ENCODE measurements around the gene CALD1.
"Not testable (repeated sequence)": the region's sequence is repeated elsewhere in the genome, so short reads cannot be mapped to it uniquely, and the experiment has no call there.

CALD1 gene

DNA sequence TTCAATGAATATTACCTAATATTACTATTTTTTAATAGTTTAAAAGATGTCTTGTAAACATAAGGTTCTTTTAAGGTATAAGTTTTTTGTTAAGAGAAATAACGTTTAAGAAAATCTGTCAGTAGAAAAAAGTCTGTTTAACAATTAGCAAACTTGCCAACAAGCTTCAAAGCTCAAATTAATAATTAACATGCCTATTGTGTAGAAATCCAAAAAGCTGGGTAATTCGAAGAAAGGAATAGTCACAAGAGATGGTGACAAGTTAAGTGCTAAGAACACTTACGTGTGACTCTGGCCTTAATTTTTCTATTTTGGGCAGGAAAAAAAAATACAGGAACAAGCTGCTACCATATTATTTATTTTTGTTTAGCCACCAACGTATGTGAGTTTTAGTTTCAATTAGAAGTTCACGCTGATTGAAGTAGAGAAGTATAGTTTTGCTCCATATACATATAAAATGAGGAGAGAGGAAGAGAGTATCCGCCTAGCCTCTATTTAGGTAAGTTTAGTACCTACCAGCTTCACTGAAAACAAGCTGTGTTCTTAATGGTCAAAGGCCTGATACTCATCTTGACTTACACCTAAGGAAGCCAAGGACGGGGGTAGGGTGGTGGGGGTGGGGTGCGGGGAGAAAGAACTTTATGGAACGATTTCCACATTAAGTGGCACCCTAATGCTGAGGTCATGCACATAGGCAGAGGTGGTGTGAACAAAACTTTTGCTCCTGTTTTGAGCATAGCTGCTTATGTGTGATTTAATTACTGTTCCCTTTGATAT lies 163.4 kb downstream of the CALD1 start:
- H3K4me3 ChIP-seq (ENCODE audit: low read depth, low read length): no peak overlapping the region

DNA sequence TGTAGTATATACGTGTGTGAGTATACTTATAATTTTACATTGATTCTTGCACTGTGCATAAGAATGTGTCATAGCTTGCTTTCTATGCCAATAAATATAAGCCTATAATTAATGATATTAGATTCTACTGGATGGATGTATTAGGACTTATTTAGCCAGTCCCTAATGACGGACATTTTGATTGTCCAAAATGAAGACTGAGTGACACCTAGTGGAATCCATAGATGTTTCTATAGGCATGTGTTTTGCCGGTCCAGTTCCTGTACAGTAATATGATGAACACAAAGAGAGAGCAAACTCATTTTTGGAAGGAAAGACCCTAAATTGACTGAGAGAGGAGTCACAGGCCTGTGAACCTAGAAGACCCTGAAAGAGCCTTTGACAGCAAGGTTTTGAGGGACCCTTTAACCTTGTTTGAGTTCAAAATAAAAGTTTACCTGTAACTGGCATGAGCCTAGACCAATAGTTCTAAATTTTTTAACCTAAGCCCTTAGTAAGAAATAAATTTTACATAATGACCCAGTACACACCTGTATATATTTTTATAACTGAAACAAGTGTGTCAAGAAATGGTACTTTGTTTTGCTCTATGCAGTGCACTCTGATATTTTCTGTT lies 164.5 kb downstream of the CALD1 start:
- H3K4me3 ChIP-seq (ENCODE audit: low read depth, low read length): no peak overlapping the region

DNA sequence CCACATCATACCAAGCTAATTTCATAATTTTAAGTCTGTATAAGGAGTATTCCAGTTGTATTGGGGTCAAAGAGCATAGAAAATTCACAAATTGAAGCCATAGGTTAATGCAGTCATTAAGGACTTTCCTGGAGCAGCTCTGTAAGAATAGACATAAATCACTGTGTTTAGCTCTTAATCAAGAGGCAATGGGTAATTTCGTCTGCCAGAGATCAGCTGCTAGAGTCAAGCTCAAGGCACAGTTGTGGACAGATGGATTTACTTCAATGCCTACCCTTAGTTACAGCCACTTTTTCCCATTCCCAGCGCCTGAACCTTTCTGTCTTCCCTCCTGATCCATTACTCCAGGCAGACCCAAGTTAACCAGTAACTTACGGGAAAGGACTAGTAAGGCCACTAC lies 166.3 kb downstream of the CALD1 start:
- H3K4me3 ChIP-seq (ENCODE audit: low read depth, low read length): no peak overlapping the region

DNA sequence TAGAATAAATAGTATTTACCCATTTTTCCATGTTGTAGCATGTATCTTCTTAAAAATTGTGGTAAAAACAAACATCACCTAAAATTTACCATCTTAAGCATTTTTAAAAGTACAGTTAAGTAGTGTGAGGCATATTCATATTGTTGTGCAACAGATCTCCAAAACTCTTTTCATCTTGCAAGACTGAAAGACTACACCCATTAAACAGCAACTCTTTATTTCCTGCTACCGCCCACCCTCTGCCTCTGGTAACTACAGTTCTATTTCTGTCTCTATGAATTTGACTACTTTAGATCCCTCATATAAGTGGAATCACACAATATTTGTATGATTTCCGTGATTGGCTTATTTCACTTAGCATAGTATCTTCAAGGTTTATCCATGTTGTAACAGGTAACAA lies 166.8 kb downstream of the CALD1 start:
- H3K4me3 ChIP-seq (ENCODE audit: low read depth, low read length): no peak overlapping the region

- H3K4me3 ChIP-seq (ENCODE audit: low read depth, low read length): no peak overlapping the region
Observed at GRCh38 chr7:134947329-134947728, 167.9 kb downstream of the CALD1 start.

GRCh38 chr7:134947831-134948230 lies 168.4 kb downstream of the CALD1 start:
- no peak overlapping the region for H3K4me3 ChIP-seq (ENCODE audit: low read depth, low read length)

DNA sequence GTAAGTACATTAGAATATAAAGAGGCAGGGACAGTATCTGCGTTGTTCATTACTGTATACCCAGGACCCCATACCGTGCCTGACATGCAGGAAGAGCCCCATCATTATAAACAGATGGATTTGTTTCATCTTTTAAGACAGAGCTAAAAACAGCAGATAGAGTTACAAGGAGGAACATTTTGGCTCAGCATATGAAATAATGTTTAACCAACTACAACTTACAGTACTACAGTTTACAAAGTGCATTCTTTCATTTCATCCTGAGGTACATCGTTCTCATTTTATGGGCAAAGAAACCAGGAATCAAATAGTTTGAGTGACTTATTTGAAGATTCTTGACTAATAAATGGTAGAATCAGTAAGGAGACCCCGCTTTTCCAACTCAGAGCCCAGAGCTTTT lies 168.8 kb downstream of the CALD1 start:
- H3K4me3 ChIP-seq (ENCODE audit: low read depth, low read length): no peak overlapping the region

DNA sequence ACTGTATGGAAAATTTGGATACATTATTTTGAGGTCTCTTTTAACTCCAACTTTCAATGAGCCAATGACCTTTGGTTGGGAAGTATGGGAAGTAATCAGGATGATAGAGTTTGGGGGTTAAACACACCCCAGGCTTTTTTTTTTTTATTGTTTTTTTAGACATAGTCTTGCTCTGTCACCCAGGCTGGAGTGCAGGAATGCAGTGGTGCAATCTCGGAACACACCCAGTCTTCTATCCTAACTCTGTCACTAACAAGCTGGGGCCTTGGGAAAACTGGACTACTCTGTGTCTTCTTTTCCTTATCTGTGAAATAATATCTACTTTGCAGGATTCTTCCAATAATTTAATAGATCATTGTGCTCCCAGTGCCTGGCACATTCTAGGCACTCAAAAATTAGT lies 169.3 kb downstream of the CALD1 start:
- H3K4me3 ChIP-seq (ENCODE audit: low read depth, low read length): no peak overlapping the region

DNA sequence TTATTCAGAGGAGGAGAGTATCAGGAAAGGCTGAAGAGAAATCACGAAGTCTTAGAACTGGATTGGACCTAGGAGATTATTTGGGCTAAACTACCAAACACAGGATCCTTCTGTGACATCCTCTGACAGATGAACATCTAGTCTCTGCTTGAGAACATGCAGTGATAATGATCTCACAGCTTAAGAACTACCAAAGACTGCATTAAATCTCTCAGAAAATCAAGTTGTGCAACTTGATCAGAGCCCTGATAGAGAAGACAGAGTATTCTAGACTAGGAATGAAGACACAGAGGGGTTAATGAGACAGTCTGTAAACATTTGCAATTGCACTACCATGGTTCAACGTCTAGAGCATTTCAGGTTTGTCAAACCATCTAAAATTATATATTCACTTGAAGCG lies 169.7 kb downstream of the CALD1 start:
- no peak overlapping the region for H3K4me3 ChIP-seq (ENCODE audit: low read depth, low read length)

GRCh38 chr7:134954197-134955082 lies 175.0 kb downstream of the CALD1 start:
- no peak overlapping the region for H3K4me3 ChIP-seq (ENCODE audit: low read depth, low read length)

DNA sequence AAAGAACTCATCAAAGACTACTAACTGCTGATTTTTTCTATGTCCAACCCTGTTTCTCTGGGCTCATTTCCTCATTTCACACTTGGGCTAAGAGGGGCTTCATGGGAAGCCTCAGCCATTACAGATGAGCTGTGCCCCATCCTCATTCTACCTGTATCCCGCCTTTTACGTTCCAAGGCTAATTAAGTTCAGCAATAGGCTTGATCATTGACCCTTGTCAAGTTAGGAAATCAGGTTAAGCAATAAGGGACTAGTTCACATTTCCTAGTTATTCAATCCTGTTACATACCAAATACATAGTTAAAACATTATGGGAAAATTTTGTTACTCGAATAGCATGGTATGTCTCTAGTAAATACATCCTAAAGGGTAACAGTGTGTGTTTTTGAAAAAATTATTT lies 177.6 kb downstream of the CALD1 start:
- no peak overlapping the region for H3K4me3 ChIP-seq (ENCODE audit: low read depth, low read length)

- no peak overlapping the region for H3K4me3 ChIP-seq (ENCODE audit: low read depth, low read length)
Observed at GRCh38 chr7:134959810-134960209, 180.4 kb downstream of the CALD1 start.

- no peak overlapping the region for H3K4me3 ChIP-seq (ENCODE audit: low read depth, low read length)
Observed at GRCh38 chr7:134962270-134962780, 182.9 kb downstream of the CALD1 start.

GRCh38 chr7:134963036-134963435 lies 183.6 kb downstream of the CALD1 start:
- no peak overlapping the region for H3K4me3 ChIP-seq (ENCODE audit: low read depth, low read length)

DNA sequence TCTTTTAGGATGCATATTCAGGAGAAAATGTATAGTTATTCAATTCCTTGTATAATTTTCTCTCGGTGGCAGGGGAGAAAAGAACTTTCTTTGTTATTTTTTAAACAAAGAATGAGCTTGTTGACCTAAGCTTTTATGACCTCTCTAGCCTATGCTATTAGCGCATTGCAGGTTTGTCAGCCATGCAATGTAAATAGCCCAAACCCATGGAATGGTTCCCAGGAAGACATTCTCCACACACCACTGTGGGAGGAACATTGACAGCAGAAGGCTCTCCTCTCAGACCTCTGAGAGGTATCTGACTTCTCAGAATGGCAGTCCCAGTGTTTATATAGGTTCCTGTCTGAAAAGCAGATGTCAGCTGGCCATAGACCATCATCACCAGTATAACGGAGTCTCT lies 187.3 kb downstream of the CALD1 start:
- H3K4me3 ChIP-seq (ENCODE audit: low read depth, low read length): no peak overlapping the region

DNA sequence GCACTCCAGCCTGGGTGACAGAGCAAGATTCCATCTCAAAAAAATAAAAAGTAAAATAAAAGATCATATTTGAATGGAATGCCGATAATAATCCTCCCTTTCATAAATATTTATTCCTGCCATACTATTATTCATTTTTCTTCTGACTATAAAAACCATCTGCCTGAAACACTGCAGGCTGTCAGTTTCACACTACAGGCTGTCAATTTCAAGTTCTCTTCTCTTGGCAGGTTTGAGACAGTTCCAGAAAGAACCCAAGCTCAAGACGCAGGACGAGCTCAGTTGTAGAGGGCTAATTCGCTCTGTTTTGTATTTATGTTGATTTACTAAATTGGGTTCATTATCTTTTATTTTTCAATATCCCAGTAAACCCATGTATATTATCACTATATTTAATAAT lies 188.7 kb downstream of the CALD1 start:
- H3K4me3 ChIP-seq (ENCODE audit: low read depth, low read length): no peak overlapping the region

GRCh38 chr7:134981645-134982044 lies 202.2 kb downstream of the CALD1 start:
- not testable (repeated sequence) for H3K4me3 ChIP-seq (ENCODE audit: low read depth, low read length)

- peak overlapping the region; percentile 83 for H3K4me3 ChIP-seq (ENCODE audit: low read depth, low read length)
Observed at GRCh38 chr7:134985894-134986362, 206.5 kb downstream of the CALD1 start.

DNA sequence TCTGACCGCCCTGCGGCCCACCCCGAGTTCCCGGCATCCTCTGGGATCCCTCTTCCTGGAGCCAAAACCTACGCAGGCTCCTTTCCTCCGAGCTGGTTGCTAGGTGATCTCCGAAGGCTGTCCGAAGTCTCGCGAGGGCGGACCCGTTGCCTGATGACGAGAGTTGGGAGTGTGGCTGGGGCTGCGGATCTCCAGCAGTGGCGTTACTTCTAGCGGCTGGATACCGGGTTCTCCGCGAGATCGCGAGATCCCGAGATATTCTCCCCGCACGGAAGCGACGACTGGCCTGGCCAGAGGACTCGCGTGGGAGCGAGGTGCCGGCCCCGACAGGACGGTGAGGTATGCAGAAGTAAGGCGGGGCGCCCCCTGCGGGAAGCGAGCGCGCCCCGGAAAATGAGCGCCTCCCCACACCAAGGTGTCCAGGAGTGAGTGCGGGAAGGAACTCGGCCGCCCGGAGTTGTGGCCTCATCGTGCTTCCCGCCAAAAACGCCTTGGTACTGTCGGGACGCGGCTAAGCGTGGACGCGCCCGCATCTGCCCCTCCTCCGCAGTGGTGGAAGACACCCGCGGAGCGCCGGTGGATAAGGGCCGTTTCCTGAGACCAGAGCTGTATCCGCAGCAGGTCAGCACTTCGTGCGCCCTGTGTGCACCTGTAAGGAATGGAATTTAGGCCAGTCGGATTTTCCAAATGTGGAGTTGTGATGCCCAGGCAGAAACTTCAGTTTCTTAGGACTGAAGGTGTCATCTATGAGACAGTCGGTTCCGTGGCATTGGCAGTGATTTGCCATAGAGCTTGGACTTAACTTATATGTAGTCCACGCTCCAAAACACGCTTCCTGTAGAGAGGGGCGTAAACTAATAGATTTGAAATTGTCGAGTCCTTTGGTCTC lies 207.2 kb downstream of the CALD1 start, which contains the start of gene AGBL3:
TSS of gene AGBL3 (plus strand) at position 146 of the 889 bp plus-strand sequence. CDS start 1,426 bp downstream, outside the sequence.
- peak within 1 kb of the TSS; percentile 83 for H3K4me3 ChIP-seq (ENCODE audit: low read depth, low read length)

DNA sequence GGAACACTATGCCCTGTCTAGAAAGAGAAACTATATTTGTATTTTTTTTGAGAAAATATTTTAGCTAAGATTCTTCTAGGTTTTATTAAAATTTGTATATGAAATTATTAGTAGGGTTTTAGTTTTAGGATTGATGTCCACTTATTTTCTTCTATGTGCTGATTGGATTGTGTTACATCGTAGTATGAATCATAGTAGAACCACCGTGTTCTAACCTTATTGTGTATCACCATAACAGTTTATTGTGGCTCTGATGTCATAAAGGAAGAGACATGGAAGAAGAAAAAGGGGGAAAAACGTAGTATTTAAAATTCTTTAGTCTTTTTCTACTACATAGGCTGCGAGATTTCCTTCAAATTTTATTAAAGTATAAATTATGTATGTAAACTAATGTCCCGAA lies 208.7 kb downstream of the CALD1 start:
- no peak overlapping the region for H3K4me3 ChIP-seq (ENCODE audit: low read depth, low read length)

Measured in iPS-11a (cell line).